G401.6 (cell line): Measurements from ENCODE around the gene FAM135A.

ENCODE experiments used
- FAIRE-seq: peaks from 2 replicates; lab custom pipeline; 2012; peaks lifted over from hg19 to GRCh38; lab: Jason Lieb, UNC

The FAM135A gene

DNA sequence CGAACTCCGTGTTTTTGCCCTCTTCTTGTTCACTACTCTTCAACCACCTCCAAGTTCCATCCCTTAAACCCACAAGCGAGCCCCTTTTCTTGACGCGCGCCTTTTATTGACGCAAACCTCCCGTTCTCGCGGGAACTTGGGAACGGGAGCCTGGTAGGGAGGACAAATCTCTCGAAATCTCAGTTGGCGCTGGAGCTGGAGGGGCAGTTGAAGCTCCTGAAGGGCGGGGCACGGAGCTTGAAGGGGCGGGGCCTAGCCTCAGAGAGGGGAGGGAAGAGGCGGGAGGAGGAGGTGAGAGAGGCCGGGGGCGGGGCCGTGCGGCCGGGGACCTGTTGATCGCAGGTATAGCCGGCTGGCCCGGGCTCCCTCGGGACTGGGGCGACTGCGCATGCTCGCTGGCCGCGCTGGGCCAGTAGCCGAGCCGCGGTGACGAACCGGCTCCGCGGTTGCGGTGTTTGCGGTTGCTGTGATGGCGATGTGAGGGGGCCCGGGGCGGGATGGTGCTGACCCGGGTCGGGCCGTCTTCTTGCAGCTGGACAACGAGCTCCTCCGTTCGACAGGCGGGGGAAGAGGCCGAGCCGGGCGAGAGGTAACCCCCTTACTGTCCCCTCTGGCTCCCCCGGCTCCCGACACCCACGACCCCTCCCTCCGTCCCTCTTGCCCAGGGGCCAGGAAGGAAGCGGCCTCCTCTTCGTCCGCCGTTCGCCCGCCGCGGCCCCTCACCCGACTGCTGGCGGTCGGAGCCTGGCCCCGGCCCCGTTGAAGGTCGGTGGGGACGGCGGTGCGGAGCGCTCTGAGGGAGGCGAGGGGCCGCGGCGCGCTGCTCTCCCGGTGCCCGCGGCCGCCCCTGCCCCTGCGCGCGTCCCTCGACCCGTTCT, at the start of gene FAM135A:
FAM135A (plus strand) TSS at position 395 of the 878 bp plus-strand sequence. CDS start 14,835 bp downstream, outside the sequence.
- peak; percentile 99 for FAIRE-seq

GRCh38 chr6:70363741-70364493, 49.4 kb upstream of the FAM135A start:
- no peak for FAIRE-seq

DNA sequence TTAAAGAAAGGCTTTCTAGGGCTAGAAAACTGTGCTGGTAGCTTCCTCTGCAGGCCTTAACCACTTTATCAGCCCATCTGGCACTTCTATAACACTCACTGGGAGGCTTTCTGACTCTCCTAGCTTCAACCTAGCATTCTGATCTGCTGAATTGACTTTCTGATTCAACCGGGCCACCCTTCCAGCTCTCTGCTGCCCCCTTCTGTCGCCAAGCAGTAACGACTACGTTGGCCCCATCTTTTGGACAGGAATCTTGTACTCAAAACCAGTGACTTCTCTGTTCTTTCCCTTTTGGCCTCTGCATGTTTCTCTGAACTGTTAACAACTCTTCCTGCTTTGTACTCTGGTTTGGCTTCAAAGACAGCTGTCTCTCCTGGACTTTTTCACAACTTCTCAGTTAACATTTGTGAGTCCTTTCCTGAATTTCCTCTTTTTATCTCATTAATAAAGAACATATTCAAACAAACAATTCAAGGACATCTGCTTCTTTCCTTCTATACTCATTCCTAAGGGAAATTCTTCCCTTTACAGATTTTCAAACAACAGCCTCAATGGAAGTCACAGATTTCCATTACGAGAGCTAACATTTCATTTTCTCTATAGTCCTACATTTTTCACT, 43.9 kb upstream of the FAM135A start:
- peak; percentile 95 for FAIRE-seq

GRCh38 chr6:70370496-70370895, 42.8 kb upstream of the FAM135A start:
- no peak for FAIRE-seq

DNA sequence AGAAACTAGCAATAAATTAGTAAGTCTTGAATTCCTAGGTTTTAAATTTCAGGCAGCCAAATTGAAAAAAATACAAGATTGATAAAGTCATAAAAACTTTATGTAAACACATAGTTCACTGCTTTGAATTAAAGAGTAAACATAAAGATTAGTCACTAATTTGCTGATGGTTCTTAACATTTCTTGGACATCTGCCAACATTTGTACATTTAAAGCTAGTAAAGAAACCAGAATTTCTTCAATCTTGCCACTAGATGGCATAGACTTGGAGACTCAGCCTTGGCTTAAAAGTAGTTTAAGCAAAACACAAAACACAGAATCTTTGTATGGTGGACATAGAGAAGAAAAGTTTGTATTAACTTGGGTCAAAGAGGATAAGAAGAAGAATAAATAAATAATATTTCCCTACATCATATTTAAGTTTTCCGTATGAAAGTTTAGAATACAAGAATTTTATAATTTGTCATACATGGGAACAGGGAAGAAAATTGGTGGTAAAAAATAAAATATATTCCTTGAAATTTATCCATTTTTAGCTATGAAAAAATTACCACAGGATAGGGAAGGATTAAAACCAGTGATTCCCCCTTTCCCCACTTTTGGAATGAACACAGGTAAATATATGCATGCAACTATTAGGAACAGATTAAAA, 41.7 kb upstream of the FAM135A start:
- peak; percentile 98 for FAIRE-seq

- no peak for FAIRE-seq
Observed at GRCh38 chr6:70375166-70375565, 38.1 kb upstream of the FAM135A start.

DNA sequence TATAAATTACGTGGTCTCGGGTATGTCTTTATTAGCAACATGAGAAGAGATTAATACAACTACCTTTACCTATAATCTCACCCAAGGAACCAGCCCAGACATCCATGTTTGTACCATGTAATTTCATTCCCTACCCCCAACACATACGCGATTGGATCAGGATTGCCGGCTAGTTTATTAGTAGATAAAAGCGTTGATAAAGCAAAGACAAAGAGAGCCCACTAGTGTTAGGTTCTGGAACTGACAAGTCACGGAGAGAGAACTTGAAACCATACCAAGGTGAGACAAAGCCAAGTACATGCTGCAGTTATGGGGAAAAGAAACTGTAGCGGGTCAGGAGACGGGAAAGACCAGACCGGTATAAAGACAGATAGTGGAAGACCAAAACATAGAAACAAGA, 37.4 kb upstream of the FAM135A start:
- FAIRE-seq, result no peak

- no peak for FAIRE-seq
Observed at GRCh38 chr6:70376628-70377027, 36.7 kb upstream of the FAM135A start.

- FAIRE-seq, result no peak
Observed at GRCh38 chr6:70377372-70377771, 35.9 kb upstream of the FAM135A start.

DNA sequence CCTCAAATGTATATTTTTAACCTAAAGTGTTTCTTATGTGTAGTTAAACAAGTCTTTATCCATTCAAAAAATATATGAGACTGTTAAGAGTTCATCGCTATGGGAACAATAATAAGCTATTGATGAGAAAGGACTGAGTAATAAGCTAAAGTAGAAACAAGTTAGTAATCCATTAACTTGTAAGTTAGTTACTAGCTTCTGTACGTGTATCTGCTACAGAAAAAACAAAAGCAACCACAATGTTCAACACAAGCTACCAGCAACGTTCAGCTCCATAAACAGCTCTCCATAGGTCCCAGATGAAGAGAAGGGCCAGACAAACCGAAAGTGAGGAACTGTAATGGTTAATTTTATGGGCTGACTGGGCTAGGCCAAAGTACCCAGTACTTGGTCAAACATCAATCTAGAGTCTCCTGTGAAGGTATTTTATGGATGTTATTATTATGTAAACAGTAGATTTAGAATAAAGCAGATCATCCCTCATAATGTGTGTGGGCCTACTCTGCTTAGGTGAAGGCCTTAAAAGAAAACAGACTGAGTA, 33.8 kb upstream of the FAM135A start:
- FAIRE-seq, result no peak

DNA sequence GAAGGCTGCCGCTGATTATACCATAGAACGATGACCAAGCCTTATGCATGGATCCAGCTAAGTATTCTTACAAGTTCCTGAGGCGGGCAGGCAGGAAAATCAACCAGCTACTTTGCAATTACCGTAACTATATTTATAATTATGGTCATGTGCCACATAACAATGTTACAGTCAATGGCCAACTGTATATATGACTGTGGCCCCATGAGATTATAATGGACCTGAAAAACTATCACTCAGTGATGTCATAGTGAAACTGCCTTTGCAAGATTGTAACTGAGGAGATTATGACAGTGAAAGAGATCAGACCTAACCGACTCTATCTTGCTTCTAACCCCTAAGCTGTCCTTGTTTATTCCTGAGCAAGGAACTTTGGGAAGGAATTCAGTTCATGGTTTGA, 33.1 kb upstream of the FAM135A start:
- FAIRE-seq, result no peak

DNA sequence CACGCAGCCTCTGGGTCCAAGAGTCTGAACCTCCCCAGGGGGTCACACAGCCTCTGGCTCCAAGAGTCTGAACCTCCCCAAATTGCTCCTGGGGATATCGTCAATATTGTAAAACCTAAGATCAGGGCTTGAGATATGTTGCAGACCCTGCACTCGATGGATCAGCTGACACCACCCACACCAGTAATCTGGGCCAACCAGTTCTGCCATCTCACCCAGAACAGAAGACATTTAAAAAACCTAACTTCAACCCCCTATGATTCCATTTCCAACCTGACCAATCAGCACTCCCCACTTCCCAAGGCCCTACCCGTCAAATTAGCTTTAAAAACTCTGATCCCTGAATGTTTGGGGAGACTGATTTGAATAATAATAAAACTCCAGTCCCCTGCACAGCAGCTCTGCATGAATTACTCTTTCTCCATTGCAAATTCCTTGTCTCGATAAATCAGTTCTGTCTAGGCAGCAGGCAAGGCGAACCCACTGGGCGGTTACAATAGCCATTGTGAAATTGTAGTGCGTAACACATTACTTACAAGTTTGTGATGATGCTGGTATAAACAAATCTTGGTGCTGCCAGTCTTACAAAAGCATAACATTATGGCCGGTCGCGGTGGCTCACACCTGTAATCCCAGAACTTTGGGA, 32.4 kb upstream of the FAM135A start:
- FAIRE-seq, result no peak

GRCh38 chr6:70381417-70381782, 31.9 kb upstream of the FAM135A start:
- no peak for FAIRE-seq

DNA sequence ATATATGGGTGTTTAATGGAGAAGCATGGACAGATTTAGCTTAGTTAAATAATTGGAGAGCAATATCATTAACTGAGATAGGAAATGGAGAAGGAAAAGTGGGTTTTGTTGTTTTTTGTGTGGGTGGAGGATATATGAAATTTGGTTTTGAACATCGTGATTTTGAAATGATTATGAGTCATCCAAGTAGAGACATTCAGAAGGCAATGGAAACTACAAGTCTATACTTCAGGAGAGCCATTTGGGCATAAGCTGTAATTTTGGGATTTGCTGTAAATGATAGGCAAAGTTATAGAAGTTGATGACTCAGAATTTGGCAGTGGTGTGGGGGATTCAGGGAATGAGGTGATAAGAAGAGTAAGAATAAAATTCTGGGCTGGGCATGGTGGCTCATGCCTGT, 27.4 kb upstream of the FAM135A start:
- no peak for FAIRE-seq

DNA sequence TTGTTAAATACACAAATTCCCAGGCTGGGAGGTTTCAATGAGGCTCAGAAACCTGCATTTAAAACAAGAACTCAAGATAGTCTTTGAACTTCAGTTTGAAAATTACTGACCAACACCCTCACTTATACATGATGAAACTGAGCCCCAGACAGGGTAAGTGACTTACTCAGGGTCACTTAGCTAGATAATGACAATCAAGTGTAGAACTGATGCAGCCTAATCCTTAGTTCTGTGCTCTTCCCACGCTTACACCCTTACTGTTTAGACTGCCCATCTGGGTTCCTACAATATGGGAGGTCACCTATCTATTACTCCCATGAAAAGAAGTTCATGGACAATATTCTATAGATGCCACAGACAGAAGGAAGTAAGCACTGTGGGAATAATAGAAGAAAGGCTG, 24.5 kb upstream of the FAM135A start:
- no peak for FAIRE-seq

DNA sequence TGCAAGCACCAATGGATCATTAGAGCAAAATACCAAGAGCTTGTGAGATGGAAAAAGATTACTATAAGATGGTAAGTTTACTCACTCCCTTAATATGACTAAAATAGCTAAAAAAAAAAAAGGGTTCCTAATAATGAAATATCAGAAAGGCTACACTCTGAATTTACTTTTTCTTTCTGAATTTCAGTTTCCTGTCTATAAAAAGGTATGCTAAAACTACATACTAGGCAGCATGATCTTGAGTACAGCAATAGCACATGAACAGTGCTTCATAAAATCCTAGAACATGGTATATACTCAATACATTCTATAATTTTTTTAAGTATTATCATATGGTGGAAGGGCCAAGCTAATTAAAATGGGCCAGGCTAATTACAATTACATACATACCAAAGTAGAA, 24.0 kb upstream of the FAM135A start:
- no peak for FAIRE-seq

DNA sequence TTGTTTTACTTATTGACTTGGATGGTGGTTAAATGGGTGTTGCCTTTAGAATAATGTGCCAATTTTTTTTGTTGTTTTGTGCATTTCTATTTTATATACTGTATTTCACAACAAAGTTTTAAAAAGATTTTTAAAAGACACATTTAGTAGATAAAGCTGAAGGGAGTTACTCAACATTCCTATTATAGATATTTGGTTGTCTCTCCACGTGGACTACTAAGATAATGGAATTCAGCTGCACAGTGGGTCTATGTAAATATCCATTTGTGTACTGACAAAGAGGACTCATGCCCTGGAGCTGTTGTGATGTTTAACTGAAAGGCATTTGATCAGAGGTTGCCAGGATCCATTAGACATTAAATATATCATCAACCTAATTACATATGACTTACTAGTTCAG, 23.2 kb upstream of the FAM135A start:
- FAIRE-seq, result no peak

GRCh38 chr6:70391492-70391891, 21.8 kb upstream of the FAM135A start:
- no peak for FAIRE-seq

DNA sequence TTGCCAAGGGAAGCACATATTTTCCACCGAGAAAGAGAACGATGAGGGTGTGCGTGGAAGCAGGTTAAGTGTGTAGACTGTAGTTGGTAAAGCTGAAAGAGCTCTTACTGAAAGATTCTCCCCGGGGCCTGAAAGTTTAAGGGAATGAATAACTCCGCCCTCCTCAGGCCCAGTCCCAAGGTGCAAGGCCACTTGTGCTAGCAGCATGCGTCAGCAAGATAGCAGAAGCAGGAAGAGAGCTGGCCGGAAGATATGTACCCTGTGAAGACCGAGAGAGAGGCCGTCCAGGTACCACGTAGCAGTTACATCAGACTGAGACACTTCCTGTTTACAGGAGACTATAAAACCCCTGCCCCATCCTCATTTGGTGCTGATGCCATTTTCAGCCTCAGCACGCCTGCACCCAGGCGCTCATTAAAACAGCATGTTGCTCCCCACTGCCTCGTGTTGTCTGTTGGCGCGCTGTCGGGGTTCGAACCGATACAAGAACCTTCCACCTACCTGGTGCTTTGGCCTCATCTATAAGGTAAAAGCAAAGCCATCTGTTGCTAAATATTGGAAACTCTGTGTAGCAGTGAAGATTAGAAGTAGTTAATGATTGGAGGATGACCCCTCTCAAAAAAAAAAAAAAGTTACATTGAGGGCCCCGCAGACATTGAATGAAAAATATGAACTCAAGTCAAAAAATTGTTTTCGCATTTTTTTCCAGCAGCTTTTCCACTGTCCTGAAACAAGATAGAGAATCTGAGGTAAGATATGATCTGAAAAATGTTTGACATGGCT, 18.6 kb upstream of the FAM135A start:
- no peak for FAIRE-seq

DNA sequence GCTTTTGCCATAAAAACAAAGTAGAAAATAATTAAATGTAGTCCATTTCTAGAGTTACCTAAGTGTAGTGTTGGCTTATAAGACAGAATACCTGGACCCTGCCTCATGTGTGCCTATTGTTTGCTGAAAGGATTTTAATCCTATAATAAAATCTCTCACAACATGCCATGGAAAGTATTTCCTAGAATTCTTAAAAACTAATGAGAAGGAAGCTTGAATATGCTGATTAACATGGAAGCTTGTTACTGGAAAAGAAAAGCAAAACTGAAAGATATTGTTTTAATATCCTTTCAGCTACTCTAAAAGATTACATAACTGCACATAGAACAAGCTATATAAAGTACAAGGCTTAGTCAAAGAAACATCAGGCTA, 18.0 kb upstream of the FAM135A start:
- FAIRE-seq, result no peak

- no peak for FAIRE-seq
Observed at GRCh38 chr6:70396163-70396562, 17.1 kb upstream of the FAM135A start.
